HK-2 (cell line): ENCODE measurements around the gene PHLDA3.
A peak's percentile ranks its signal among the peaks of the same experiment; 100 is the strongest.
"Not testable (repeated sequence)": the region's sequence is repeated elsewhere in the genome, so short reads cannot be mapped to it uniquely, and the experiment has no call there.

ENCODE experiments used
- DNase-seq: peaks from one replicate; pipeline ENCODE4 v3.0.0-alpha.2; 2018; ENCODE audit not compliant: unreplicated experiment

PHLDA3 gene

DNA sequence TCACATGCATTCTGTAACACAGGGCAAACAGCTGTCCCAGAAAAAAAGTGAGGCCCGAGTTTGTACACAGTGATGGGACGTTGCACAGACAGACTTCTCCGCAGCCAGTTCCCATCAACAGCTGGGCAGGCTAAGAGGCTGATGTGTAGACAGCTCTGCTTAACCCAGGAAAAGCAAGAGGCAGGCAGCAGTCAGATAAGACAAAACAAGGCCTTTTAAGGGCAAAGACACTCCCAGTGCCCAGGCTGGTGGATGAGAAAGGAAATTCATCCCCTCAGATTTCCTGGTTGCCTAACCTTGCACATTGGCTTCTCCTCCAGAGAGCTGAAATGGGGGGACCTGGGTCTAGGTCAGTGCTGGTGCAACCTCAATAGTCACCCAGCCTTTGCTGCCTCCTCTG, 17.2 kb upstream of the PHLDA3 start:
- no peak for DNase-seq

DNA sequence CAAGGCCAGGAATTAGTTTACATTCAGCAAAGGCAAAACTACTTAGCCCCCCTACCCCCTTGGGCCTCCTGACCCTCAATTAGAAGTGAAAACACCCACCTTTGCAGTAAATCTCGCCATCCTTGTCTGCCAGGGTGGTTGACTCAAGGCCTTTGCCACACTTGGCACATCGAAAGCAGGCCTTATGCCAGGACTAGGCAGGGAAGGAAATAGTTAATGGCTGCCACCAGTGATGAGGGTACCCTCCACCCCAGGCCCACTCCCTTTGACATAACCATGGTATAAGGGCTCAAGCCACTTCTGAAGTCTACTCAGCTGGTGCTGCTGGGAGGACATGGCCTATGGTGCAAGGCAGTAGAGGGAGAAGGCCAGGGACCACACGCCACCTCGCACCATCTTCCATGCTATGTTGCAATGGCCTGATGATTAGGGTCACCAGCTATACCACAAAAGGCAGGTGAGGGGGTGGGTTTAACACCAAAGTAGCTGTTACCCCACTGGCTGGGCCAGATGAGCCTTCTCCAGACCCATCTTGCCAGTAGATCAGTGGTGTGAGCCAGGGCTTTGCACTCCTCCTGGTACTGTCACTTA, 16.3 kb upstream of the PHLDA3 start:
- DNase-seq, result no peak

DNA sequence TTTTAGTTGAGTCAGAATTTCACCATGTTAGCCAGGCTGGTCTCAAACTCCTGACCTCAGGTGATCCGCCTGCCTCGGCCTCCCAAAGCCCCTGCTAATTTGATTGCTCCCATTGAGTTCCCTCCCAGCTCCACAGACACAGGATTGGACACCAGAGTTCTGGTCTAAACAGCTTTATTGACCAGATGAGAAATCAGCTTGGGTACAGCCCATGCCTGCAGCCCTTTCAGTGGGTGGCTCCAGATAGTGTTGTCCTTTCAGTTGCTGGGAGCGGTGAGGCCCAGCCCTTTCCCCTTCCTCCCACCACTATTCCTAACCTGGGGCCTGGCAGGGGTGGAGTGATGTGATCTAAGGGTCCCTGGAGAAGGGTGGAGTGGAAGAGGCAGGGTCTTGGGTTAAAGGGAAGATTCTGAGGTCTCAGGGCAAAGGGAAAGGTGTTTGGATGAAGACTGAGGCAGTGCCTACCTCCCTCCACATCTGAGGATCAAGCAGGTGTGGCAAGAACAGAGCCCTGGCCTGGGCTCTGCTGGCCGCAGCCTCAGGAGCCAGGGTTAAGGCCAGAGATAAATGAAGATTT, 14.5 kb upstream of the PHLDA3 start:
- DNase-seq, result no peak

DNA sequence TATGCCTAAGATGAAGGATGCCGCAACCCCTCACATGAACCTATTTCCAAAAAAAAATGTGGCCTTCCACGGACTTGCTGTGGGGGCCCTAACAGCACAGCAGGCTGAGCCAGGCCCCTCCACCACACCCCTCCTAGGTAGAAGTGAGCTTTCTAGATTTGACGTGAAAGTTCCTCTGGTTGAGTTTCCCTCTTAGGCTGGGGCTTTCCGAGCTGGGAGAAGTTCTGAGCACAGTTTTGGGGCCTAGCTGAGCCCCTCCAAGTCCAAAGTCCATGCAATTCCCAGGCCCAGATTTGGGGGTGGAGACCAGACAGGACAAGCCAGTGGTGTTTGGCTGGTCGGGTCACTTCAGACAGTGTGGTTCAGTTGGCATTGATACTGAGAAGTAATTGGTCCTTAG, 13.8 kb upstream of the PHLDA3 start:
- no peak for DNase-seq

DNA sequence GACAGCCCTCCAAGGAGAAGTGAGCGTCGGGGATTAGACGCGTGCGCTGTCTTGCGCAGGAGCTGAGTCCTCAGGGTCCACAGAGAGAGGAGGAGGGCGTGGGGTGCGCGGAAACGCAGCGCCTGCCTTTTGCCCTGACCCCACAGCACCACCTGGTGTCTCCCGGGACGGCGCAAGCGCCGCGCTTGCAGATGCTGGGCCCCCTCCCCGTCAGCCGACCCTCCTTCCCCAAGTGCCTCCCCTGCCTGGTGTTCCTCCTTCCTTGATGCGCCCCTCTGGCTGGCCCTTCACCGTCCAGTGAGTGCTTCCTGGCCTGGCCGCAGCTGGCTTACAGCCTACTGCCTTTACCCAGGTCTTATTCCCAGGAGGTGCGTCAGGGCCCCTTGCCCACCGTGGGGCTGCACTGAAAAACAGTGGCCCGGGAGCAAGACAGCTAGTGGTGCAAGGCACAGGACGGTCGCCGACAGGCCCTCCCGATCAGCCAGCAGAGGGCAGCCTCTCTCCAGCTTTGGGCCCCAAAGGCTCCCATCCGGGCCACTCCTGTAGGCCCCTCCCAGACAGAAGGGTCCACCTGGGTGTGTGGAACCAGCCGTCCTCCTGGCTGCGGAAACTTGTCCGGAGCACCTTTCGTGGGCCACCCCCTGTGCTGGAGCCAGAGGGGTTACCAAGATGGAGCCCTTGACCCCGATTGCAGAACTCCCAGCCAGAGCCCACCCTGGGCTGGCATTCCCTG, 12.9 kb upstream of the PHLDA3 start:
- DNase-seq, result peak; percentile 86

DNA sequence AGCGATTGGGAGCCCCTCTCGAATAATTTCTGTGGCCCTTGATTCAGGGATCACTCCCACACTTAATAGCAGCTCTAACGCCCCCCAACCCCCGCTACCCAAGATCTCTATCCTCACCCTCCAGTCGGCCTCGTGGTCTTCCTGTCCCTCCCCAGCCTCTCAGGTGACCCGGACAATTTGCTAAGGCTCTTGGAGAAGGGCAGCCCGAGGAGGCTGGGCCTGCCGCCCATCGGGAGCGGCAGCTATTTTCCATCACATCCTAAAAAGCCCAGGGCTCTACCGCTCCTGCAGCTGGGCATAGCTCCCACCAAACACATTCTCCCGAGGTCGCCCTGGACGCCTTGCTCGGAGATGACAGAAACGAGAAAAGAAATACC, 12.0 kb upstream of the PHLDA3 start:
- no peak for DNase-seq

DNA sequence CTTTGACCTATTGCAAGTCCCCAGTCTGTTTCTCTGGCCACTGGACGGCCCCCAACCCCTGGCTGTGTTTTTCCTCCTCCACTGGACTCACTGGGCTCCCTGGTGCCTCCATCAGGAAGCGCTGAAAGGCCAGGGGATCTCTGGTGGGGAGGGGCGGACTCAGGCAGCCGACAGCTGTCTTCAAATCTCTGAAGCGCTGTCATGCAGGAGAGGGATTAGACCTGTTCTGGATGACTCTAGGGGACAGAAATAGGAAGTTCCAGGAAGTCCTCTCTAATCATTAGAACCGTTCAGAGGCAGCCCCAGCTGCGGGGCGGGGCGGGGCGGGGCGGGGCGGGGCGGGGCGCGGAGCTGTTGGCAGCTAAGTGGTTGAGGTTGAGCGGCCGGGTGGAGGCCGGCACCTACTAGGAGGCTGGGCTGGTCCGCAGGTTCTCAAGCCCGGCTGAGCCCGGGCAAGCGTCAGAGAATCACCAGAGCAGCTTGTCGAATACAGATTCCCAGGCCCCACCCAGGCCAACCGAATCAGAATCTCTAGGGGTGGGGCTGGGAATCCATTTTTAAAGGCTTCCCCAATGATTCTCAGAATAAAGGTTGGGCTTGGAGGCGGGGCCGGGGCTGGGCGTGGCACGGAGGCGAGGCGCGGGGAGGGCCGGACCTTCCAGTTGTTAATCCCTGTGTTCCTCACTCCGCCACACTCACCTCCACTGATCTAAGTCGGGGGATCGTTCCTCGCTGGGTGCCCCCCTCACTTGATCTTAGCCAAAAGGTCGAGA, 11.4 kb upstream of the PHLDA3 start:
- peak; percentile 89 for DNase-seq

DNA sequence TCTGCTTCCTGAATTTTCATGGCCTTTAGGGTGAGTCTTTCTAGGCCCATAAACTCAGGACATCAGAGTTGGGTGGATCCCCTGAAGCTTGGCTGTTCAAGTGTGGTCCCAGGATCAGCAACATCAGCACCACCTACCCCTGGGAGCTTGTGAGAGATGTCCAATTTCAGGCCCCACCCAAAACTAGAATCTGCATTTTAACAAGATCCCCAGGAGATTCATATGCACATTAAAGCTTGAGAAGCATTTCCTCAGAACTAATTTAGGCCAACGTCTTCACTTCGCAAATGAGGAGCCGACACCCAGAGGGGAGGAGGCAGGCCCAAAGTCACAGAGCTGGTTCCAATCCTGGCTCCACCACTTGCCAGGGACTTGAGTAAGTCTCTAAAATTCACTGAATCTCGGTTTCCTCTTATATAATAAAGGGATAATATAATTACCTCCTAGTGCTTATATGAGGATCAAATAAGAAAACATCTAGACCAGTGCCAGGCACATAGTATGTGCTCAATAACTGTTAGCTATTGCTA, 10.3 kb upstream of the PHLDA3 start:
- DNase-seq, result no peak

DNA sequence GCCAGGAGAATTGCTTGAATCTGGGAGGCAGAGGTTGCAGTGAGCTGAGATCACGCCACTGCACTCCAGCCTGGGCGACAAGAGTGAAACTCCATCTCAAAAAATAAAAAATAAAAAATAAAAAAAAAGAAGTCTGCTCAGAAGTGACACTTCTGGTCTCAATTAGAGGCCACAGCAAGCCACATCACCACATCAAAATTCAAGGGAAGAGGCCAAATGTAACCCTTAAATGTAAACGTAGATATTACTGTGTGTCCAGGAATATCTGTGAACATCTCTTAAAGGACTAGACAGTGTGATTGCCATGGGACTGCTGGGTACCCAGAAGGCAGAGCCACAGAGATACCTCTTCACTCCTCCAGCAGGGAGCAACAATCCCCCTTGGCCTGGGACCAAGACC, 9.7 kb upstream of the PHLDA3 start:
- not testable (repeated sequence) for DNase-seq

DNA sequence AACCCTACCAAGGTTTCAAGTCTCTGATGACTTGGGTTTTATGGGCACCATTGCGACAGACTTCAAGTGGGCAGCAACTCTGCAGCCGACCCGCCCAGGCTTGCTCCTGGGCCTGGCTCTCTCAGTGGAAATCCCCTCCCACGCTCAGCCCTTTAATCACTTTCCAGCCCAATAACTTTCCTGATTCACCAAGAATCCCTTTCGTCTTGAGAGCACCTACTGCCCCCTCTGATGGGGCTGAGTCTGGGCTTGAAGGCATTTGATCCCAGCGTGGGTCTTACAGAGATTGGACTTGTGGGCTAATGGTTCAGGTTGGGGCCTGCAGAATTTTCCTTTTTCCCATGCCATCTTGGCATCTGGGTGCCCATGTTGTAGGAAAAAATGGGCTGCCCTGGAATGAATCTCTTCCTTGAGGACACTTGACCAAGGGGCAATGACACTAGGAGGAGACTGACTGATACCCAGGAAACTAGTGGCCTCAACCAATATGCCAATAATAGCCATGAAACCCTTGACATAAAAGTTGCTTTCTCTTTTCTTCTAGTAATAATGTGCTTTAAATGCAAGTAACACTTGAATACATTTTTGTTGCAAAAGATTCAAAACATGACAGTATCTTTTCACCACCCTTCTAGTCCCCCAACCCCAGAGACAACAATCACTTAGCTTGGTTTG, 7.8 kb upstream of the PHLDA3 start:
- DNase-seq, result peak; percentile 64

DNA sequence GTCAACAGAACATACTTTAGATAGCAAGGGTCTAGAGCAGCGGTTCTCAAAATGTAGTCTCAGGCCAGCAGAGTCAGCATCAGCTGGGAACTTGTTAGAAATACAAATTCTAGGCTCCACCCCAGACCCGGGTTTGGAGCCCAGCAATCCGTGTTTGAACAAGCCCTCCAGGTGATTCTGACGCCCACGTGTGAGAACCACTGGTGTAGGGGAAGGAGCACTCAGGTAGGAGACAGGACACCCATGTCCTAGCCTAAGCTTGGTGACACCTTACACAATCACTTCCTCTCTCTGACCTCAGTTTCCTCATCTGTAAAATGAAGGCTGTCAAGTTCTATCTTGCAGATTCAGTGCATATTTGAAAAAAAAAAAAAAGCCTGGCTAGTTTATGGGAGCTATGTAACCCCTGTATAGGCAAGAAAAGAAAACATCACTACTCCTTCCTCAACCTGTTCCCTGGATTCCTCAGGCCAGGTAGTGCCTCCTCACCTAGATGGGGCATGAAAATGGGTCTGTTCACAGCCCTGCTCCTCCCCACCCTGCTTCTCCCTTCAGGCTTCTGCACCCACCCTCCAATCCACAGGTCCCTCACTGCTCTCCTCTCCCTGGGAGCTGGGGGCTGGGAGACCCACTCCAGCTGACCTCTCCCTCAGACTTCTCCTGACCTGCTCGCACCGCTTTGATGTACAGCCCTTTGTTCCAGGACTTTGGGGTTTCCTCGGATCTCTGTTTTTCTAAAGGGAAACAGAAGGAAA, 7.1 kb upstream of the PHLDA3 start:
- DNase-seq, result no peak

DNA sequence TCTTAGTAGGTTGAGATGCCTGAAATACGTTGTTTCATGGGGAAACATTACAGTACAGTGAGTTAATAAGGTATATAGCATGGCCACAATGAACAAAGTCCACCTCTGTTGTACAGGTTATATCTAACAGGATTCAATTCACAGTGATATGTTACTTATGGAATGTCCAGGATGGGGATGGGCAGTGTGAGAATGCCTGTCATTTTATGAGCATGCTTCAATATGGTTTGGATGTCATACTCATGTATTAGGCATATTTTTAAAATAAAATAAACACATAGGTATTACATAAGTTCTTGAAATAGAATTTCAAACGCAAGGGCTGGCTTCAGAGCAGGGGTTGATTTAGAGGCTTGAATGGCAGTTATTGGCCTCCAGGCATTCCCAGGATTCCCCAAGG, 6.1 kb upstream of the PHLDA3 start:
- no peak for DNase-seq

DNA sequence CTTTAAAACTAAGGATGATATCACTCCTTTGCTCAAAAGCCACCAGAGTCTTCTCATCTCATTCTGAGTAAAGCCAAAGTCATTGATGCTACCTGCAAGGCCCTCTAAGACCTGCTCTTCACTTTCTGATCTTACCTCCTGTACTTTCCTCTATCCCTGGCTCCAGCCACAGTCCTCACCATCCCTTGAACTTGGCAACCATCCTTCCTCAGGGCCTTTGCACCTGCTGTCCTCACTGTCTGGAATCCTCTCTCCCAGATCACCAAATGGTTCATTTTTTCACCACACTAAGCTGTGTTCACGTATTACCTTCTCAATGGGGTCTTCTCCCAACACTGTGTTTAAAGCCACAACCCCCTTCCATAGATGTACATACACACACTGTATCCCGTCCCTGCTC, 4.3 kb upstream of the PHLDA3 start:
- no peak for DNase-seq

DNA sequence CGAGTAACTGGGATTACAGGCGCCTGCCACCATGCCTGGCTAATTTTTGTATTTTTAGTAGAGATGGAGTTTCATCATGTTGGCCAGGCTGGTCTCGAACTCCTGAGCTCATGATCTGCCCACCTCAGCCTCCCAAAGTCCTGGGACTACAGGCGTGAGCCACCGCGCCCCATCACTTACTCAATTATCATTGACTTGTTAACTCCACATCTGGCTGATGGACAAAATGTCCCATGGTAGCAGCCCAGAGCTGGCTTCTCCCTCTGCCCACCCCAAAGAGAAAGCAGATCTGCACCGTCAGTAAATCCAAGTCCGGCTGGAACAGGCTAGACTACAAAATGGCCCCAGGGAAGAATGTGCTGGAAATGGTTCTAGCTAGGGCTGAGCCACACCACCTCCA, 3.3 kb upstream of the PHLDA3 start:
- not testable (repeated sequence) for DNase-seq

DNA sequence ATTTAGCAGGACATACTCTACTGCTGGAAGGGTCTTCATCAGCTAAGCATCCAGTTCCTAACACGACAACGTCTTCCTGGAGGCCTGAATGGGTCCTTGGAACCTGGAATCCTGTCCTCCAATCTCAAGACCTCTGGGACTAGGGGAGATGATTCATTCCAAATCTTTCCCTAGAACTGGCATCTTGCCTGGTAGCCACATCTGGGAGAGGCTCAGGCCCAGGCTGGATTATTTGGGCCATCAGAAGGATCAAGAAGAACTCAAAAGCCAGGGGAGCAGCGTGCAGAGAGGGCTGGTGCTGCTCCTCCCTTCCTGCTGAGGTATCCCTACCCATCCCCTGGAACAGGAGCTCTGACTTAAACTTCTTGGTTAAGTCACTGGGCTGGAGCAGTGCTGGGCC, 2.8 kb upstream of the PHLDA3 start:
- no peak for DNase-seq

DNA sequence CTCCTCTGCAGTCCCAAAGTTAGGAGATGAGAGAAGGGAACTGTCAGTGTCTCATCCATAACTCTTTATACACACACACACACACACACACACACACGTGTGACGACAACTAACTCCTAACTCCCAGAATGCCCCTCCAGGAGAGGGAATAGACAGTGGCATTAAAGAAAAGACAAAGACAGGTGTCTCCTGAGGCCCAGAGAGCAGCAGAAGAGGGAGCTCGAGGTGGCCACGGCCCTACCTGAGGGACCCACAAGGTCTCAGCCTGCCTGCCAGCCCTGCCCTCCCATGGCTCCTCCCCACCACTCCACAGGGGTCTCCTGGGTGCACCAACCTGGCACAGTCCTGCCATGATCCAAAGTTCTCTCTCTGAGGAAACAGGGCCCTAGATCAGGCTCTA, 1.6 kb upstream of the PHLDA3 start:
- no peak for DNase-seq

DNA sequence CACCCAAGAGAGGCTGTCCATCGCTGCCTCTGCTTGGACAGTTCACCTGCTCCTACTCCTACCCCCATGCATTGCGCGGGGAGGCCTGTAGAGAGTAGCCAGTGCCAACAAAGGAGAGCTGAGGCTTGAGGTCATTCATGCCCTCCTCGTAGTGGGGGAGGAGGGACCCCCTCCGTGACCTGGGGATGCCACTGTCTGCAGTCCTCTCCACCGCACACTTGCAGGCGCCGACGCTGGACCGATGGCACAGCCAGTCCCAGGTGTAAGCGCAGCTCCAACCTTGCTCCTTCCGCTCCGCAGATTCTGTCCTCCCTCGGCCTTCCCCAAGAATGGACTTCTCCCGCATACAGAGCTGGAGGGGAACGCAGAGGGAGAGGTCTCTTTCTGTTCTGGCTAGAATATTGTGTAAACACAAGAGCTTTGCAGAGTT, 672 bp upstream of the PHLDA3 start:
- DNase-seq, result no peak

DNA sequence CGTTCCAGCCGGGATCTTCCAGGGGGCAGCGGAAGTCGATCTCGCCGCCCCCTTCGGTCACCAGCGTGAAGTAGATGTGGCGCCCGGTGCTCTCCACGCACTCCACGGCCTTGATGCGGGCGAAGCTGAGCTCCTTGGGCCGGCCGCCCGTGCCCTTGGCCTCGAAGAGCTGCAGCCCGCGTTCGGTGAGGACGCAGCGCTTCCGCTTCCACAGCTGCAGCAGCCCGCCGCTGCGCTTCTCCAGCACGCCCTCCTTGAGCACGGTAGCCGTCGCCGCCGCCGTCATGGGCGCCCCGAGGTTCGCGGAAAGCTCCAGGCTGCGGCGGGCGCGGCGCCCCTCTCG, 516 bp downstream of the PHLDA3 start:
- DNase-seq, result peak; percentile 58

DNA sequence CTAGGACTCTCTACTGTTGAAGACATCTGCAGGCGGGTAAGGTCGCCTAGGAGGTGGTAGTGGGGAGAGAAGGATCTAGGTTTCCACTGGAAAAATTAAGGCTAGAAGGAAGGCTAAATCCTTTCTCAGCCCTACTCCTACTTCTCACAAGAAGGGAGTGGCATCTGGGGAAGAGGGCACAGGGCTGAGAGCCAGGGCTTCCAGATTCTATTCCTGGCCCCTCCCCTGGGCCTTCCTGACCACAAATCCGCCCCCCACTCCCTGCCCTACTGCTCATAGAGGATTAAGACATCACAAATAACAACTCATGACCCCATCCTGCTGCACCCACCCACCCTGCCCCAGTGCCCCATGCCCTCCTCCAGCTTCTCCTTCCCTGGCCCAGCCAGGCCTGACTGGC, 2.5 kb downstream of the PHLDA3 start:
- DNase-seq, result no peak

DNA sequence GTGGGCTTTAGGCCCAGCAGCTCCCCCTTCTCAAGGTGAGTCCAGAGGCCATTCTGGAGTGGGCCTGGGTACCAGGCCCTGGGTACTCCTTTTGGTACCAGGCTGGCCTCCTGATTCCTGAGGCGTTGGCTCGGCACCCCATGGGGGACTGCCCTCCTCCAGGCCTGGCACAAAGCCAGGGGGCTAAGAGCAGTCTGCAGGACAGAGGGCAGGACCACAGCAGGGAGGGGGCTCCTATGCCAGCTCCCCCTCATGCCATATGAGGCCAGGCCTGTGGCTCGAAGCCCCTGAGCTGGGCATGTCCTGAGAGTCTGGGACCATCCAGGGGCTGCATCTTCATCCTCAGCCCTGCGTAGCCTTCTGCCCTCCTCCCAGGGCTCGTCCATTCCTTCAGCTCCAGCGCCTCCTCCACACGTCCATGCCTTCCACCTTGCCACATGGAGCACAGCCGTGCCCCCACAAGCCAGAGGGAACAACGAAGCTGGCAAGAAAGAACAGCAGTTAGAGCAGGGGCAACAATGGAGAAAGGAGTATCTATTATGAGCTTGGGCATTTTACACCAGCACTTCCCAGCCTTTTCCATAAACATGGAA, 3.2 kb downstream of the PHLDA3 start:
- DNase-seq, result no peak

DNA sequence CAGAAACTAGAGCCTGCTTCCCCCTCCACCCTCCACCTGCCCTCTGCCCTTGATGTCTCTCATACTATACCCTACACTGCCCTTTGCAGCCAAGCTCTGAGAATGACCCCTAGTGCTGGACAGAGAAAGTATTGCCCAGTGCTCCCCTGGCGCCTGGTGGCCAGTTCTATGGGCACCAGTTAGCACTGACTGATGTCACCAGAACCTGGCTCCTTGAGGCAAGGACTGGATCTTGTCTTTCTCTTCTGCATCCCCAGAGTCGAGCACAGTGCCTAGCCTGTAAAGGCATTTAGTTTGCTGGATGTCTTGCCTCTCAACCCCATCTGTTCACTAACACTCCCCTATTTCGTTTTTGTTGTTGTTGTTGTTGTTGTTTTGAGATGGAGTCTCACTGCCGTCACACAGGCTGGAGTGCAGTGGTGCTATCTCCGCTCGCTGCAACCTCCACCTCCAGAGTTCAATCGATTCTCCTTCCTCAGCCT, 5.9 kb downstream of the PHLDA3 start:
- DNase-seq, result no peak
